Activated T-cell treated with anti-CD3 and anti-CD28 coated beads, Interleukin-2, amount 50 U/mL, for 1 hour (primary cell): Measurements from ENCODE around the gene FOXK1.
"Not testable (repeated sequence)": the region's sequence is repeated elsewhere in the genome, so short reads cannot be mapped to it uniquely, and the experiment has no call there.

Experiments
- DNase-seq: peaks from one replicate; pipeline ENCODE4 v3.0.0-alpha.2; 2020

FOXK1 gene

GRCh38 chr7:4681886-4682620, at the start of gene FOXK1:
TSS of gene FOXK1 (plus strand) at chr7:4682295. CDS start at chr7:4682309, 14 bp downstream.
- peak; percentile 84 for DNase-seq

GRCh38 chr7:4633012-4633411, 49.1 kb upstream of the FOXK1 start:
- no peak for DNase-seq

DNA sequence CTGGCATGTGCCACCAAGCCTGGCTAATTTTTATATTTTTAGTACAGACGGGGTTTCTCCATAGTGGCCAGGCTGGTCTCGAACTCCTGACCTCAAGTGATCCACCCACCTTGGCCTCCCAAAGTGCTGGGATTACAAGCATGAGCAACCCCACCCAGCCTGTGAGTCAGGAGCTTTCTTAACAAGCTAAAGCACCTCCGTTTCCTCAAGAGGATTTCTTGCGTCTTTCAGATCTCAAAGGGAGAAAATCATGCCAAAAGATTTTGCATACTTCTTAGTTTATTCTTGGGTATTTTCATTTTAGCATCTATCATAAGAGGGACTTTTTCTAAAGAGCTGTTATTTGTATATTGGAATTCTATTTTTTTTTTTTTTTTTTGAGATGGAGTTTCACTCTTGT, 47.9 kb upstream of the FOXK1 start:
- no peak for DNase-seq

GRCh38 chr7:4638781-4639575, 43.1 kb upstream of the FOXK1 start:
- no peak for DNase-seq

- no peak for DNase-seq
These were observed 40.9 kb upstream of the FOXK1 start for GRCh38 chr7:4641091-4641666.

GRCh38 chr7:4641667-4642467, 40.2 kb upstream of the FOXK1 start:
- peak; percentile 98 for DNase-seq

DNA sequence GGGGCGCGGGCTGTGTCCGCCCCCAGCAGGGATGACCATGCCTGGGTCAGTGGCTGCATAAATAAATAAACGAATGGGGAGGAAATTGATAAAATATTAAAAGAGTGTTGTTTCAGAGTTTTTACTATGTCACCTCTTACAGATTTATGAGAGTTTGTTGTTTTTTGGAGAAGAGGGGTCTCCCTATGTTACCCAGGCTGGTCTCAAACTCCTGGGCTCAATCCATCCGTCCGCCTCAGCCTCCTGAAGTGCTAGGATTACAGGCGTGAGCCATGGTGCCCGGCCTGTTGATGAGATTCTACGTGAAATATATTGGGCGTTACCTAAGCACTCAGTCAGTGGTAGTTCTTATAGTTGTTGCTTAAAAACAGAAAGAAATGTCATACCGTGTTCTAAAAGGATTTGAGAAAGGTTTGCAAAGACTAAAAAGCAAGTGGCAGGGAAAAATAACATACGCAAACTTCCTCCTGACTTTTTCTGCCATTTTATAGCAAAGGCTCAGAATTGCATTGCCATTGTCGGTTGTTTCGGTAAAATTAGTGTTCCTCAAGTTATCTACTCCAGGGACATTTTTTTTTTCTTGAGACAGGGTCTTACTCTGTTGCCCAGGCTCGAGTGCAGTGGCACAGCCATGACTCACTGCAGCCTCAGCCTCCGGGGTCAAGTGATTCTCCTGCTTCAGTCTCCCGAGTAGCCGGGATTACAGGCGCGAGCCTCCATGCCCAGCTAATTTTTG, 39.5 kb upstream of the FOXK1 start:
- DNase-seq, result no peak

DNA sequence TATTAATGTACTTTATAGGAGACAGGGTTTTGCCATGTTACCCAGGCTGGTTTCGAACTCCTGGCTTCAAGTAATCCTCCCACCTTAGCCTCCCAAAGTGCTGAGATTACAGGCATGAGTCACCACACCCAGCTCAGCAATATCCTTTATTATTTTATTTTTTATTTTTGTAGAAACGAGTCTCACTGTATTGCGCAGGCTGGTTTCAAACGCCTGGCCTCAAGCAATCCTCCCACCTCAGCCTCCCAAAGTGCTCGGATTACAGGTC, 39.0 kb upstream of the FOXK1 start:
- DNase-seq, result not testable (repeated sequence)

DNA sequence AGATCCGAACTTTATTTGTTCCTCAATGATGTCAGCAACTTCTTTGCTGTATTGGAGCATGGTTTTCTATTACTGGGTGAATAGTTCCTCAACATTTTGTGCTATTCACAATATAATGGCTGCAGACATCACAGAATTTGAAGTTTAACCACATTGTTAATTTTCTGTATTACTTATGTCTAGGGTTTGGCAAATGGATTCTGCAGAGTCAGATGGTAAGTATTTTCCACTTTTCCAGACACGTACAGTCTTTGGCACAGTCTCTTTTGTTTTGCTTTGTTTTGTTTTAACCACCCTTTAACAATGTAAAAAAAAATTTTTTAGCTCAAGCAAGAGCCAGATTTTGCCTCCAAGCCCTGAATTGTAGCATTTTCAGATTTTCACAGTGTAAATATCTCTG, 36.8 kb upstream of the FOXK1 start:
- DNase-seq, result no peak

DNA sequence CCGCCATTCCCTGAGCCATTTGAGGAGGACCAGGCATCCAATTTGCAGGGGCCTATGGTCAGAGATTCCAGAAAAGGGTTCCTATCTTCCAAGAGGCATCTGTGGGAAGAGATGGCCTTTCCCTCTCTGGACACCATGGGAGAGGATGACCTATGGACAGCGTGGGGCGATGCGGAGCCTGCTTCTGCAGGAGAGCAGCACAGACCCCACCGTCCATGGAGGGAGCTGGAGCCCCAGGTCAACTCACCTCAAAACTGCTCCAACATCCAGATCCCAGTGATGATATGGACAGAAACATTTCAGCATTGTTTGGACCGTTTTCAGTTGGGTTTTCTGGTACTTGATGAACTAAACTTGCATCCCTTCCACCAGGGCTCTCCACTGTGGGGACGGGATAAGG, 34.0 kb upstream of the FOXK1 start:
- no peak for DNase-seq

GRCh38 chr7:4650433-4651047, 31.6 kb upstream of the FOXK1 start:
- no peak for DNase-seq

- DNase-seq, result no peak
These were observed 28.3 kb upstream of the FOXK1 start for GRCh38 chr7:4653771-4654170.

GRCh38 chr7:4655311-4655710, 26.8 kb upstream of the FOXK1 start:
- no peak for DNase-seq

DNA sequence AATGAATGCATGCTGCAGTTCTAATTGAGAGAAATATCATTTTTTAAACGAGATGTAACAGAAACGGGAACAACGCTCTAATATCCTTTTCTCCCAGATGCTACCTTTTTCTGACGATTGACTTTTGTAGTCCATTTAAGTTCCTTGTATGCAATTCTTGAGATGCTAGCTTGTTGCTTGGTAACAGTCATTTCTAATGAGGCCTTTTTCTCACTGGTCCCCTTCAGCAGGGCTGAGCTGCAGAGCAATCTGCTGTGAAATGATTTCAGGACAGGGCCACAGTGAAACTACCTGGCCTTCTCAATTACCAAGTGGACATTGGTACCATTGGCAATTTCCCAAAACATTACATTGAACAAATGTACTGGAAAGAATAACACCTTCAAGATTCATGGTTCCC, 26.2 kb upstream of the FOXK1 start:
- no peak for DNase-seq

DNA sequence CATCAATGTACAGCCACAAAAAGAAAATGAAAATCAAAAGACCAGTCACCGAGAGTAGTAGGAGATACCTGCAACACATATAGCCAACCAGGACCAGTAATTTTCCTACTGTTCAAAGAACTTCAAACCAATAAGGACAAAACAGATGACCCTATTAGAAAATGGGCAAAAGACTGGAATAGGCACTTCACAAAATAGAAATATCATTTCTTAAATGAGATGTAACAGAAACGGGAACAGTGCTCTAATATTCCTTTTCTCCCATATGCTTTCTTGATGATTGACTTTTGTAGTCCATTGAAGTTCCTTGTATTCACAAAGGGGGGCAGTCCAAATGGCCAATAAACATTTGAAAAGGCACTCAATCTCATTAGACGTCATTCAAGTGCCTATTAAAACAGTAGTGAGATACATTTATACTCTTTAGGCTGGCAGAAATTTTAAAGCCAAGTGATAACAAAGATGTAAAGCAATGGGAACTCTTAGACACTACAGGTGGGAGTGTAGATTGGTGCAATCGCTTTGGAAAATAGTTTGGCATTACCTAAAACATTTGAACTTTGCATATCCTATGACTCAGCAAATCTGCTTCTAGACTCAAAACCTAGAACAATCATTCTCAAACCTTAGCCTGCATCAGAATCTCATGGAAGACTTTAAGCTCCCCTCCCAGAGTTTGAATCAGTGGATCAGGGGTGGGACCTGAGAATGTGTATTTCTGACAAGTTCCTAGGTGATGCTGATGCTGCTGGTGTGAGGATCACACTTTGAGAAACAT, 24.3 kb upstream of the FOXK1 start:
- no peak for DNase-seq

GRCh38 chr7:4659551-4660286, 22.4 kb upstream of the FOXK1 start:
- no peak for DNase-seq

- DNase-seq, result no peak
These were observed 20.2 kb upstream of the FOXK1 start for GRCh38 chr7:4661871-4662270.

- DNase-seq, result no peak
These were observed 18.7 kb upstream of the FOXK1 start for GRCh38 chr7:4663239-4664018.

DNA sequence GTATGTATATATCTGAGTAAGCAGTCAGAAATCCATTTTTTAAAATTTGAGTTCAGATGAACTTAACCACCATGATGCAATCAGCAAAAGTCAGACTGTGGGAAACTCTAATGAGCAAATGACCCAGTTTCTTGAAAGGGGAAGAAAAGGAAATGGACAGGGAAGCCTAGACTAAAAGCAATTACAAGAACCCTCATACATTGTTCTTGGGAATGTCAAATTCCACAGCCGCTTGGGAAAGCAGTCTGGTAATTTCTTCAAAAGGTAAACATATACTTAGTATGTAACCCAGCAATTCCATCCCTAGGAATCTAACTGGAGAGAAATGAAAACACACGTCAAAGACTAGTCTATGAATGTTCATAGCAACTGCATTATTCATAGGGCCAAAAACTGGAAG, 16.4 kb upstream of the FOXK1 start:
- no peak for DNase-seq
